HepG2 (cell line): Measurements from ENCODE around the gene LIFR. TPM values are rescaled to one million over a fixed set of nuclear protein-coding genes. Genes with fewer than 3 reads are reported as not detected.

Source experiments
- ELF3 ChIP-seq: IDR thresholded peaks from 2 replicates; pipeline ENCODE4 v1.6.1; 2016; ENCODE audit warnings: missing genetic modification reagents, missing compliant biosample characterization
- FOXO1 ChIP-seq: sonication (generic); formaldehyde crosslinking; IDR thresholded peaks from 2 replicates; pipeline ENCODE4 v1.4.0; 2020; ENCODE audit warnings: missing genetic modification reagents
- KDM3A ChIP-seq: IDR thresholded peaks from 2 replicates; pipeline ENCODE4 v1.6.1; 2018; ENCODE audit warnings: low read depth, missing compliant biosample characterization
- MYPOP ChIP-seq: sonication (generic); formaldehyde crosslinking; IDR thresholded peaks from 2 replicates; pipeline ENCODE4 v1.8.1; 2023; ENCODE audit warnings: mild to moderate bottlenecking, moderate library complexity, missing genetic modification reagents
- PATZ1 ChIP-seq: sonication (generic); formaldehyde crosslinking; IDR thresholded peaks from 2 replicates; pipeline ENCODE4 v1.4.0; 2020; ENCODE audit warnings: missing genetic modification reagents
- SPEN ChIP-seq: sonication (generic); formaldehyde crosslinking; IDR thresholded peaks from 2 replicates; pipeline ENCODE4 v1.5.1; 2020; ENCODE audit warnings: low read depth, mild to moderate bottlenecking, missing genetic modification reagents
- ZNF614 ChIP-seq: IDR thresholded peaks from 2 replicates; pipeline ENCODE4 v1.6.1; 2018; ENCODE audit warnings: missing biosample characterization, missing genetic modification reagents, inconsistent platforms, borderline replicate concordance
- ZNF646 ChIP-seq: sonication (generic); formaldehyde crosslinking; IDR thresholded peaks from 2 replicates; pipeline ENCODE4 v1.9.0; 2021; ENCODE audit warnings: mild to moderate bottlenecking, missing genetic modification reagents
- ZNF691 ChIP-seq: sonication (generic); formaldehyde crosslinking; IDR thresholded peaks from 2 replicates; pipeline ENCODE4 v1.4.0; 2020; ENCODE audit warnings: missing genetic modification reagents, low read depth, mild to moderate bottlenecking, borderline replicate concordance
- ZNF788 ChIP-seq: sonication (generic); formaldehyde crosslinking; IDR thresholded peaks from 2 replicates; pipeline ENCODE4 v1.5.0; 2020; ENCODE audit warnings: mild to moderate bottlenecking, missing genetic modification reagents, borderline replicate concordance
- polyA plus RNA-seq, 8 experiments: library from polyadenylated mRNA; depleted of rRNA in 3 of 8; stranded (reverse) in 7 of 8; unstranded in 1 of 8; fragments of >200 nt; fragmentation: Illumina TruSeq in 4 of 8; extraction: Trizol in 4 of 8; gene quantifications; 2 replicates each; pipeline versions ENCODE4 v1.2.1 to v1.2.3, GENCODE V29; 2011 to 2016; ENCODE audit warnings: low read depth in 4 of 8, missing spikeins in 1 of 8, mixed read lengths in 1 of 8; ENCODE audit not compliant: insufficient read depth in 1 of 8
- total RNA-seq, 5 experiments: library from RNA; depleted of rRNA; stranded (reverse); fragments of >200 nt; fragmentation: Illumina TruSeq; extraction: Trizol; gene quantifications; 2 replicates each; pipeline ENCODE4 v1.2.3, GENCODE V29; 2016; ENCODE audit warnings: low read depth in 1 of 5

The LIFR gene
- total and polyA plus RNA-seq, 2 of the 13 experiments (the other 11 are each of a cell fraction or from before 2014, with no cell fraction given), result 6.3 to 25.2 TPM

- TF ChIP-seq FOXO1 (CRISPR knock-in tag), result peak; percentile 42; the same call in 1 of the 2 replicates
- TF ChIP-seq ZNF614, result peak; percentile 71; the same call in 1 of the 2 replicates
- TF ChIP-seq MYPOP (CRISPR knock-in tag), result no peak
- peak; percentile 53 for TF ChIP-seq SPEN (CRISPR knock-in tag)
- TF ChIP-seq ELF3 (CRISPR knock-in tag), result 0 out of 2 replicates have a peak, but pooled peaks have one; percentile 43
- 0 out of 2 replicates have a peak, but pooled peaks have one; percentile 48 for TF ChIP-seq KDM3A (CRISPR knock-in tag)
- no peak for TF ChIP-seq ZNF646 (CRISPR knock-in tag)
- TF ChIP-seq PATZ1 (CRISPR knock-in tag), result 0 out of 2 replicates have a peak, but pooled peaks have one; percentile 10
- TF ChIP-seq ZNF788 (CRISPR knock-in tag), result peak; percentile 67; the same call in 1 of the 2 replicates
- peak; percentile 26; the same call in 1 of the 2 replicates for TF ChIP-seq ZNF691 (CRISPR knock-in tag)
Observed at GRCh38 chr5:38441453-38442246, 114.8 kb downstream of the LIFR start (continued).
